HG03565 (cell line): ENCODE data around the gene GPRIN1.

Source experiments
- ATAC-seq: cut with Tn5 transposase; IDR thresholded peaks from one replicate; pipeline ENCODE4 v1.9.1; 2021; ENCODE audit warnings: mild to moderate bottlenecking, moderate library complexity; ENCODE audit not compliant: unreplicated experiment

The GPRIN1 gene

DNA sequence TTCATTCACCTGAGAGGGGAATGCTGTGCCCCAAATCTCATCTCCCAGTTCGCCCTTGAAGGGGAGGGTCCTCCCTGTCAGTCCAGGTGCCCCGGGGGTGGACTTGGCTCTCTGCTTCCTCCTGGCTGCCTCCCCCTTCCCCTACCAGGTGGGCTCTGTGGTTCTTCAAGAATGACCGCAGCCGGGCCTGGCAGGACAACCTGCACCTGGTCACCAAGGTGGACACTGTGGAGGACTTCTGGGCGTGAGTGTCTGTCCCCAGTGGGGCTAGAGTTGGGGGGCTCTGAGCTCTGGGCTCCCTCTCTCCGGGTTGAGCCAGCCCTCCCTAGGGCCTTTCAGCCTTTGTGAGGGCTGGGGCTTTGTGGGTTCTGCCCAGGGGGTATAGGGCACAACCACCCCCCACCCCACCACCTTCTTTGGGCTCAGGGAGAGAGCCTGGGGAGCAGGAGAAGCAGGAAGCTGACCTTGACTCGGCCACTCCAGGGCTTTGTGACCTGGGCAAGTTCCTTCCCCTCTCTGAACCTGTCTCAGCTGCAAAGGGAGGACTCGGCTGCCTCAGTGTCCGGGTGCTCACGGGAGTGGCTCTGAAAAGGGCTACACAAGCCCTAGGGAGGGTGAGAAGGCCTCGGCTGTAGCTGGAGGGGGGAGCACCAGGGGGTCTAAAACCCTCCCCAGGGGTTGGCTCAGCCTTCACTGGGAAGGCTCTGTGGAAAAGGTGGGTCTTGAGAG lies 33.7 kb upstream of the GPRIN1 start:
- no peak for ATAC-seq

DNA sequence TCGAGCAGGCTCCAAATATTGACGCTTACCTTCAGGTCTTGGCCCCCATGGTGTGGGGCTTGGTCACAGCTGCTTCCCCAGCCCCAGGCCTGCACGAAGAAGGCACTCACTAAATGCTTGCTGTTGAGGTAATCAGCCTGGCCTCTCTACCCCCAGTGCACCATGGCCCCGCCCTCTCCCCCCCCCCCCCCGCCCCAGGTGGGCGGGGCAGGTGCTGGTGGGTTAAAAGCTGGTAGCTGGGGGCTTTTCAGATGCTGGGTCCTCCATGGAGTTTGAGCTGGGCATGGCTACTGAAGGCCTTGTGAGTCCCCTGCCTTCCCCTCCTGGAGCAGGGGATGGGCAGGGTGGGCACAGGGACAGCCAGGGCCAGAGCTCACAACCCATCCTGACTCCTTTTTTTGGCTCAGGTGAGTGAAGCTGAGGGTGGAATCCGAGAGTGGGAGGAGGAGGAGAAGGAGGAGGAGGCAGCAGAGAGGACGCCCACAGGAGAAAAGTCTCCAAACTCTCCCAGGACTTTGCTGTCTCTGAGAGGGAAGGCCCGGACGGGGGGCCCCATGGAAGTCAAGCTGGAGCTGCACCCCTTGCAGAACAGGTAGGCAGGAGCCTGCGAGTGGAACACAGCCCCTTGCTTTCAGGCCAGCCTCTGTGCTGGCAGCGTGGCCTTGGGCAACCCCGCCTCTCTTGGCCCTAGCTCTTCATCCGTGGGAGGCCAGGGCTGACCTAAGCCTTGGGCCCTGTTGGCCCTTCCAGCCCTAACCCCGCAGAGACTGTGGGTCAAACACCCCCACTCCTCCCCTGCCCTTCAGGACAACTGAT lies 32.9 kb upstream of the GPRIN1 start:
- no peak for ATAC-seq

DNA sequence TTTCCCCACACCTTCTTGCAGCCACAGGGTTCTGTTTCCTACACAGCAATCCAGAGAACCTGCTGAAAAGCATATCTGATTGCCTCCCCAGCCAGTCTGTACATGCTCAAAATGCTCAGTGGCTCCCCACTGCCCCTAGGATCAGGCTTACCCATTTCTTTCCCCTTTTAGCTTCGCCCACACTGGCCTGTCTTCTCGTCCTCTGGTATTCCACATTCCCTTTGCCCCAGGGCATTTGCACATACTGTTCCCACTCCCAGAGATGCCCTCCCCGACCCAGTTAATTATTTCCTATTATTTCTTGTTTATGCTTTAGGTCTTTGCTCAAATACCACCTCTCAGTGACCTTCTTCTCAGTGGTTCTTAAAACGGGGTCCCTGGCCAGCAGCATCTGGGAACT lies 30.7 kb upstream of the GPRIN1 start:
- ATAC-seq: no peak

DNA sequence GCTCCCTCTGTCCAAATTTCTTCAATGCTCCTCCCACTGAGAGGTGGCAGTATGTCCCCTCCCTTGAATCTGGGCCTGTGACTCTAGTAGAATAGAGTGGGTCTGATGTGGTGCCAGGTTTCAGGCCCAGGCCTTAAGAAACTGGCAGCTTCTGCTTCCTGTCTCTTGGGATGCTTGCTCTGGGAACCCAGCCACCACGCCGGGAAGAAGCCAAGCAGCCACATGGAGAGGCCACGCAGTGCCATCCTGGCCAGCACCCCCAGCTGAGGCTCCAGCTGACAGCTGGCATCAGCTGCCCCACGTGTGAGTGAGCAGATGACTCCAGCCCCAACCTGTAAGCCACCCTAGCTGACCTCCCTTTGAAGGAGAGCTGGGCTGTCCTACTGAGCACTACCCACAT lies 30.0 kb upstream of the GPRIN1 start:
- no peak for ATAC-seq

DNA sequence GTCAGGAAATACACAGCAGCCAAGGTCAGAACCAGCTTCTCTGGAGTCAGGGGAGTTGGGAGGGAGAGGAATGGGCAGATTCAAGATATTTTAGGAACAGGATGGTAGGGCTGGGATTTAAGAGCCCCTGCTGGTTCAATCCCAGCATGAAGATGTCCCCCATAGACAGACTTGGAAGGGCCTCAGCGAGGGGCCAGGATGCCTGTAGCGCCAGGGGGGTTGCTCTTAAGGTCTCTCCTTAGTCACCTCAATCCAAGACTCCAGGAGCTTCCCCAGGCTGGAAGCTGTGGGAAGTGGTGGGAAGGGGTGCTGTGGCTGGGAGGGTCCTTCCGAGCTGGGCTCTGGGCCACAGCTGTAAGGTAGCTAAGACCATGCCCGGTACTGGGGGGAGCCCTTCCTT lies 29.3 kb upstream of the GPRIN1 start:
- no peak for ATAC-seq

DNA sequence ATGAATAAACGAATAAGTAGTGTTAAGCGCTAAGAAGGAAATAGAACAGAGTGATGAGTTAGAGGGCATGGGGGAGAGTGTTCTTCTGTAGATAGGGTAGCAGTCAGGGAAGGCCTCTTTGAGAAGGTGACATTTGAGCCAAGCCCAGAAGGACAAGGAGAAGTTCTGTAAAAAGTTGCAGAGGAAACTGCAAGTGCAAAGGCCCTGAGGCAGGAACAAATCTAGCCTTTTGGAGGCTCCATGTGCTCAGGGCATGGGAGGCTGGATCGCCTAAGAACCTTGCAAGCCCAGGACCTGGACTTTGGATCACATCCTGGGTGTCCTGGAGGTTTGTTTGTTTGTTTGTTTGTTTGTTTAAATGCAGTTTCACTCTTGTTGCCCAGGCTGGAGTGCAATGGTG lies 28.5 kb upstream of the GPRIN1 start:
- no peak for ATAC-seq

DNA sequence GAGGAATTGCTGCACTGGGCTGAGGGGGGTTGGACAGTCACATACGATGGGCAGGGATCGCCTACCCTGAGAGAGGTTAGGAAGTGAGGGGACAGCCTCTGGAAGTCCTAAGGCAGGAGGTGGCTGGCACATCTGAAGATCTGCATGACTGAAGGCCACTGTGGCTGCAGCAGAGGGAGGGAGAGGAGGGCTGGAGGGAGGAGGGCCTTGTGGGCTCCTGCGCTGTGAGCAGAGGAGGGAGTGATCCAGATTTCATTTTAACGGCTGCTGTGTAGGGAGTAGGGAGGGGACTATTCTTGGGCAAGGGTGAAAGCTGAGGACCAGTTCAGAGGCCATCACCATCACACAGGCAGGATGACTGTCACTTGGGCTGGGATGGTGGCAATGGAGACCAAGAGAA lies 27.6 kb upstream of the GPRIN1 start:
- no peak for ATAC-seq

DNA sequence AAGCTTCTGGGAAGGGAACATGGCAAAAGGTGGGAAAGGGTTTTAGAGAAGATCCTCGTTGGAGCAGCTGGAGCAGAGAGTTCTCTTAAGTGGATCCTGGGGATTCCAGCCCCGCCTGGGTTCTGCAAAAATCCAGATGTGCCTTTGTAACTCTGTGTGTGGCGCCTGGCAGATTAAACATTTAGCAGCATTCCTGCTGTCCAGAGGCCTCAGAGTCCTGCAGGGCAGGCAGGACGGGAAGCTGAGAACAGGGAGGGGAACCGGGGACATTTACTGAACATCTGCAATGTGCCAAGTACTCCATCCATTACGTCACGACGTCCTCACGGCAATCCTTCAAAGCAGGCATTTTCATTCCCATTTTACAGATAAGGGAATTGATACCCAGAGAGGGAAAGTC lies 26.5 kb upstream of the GPRIN1 start:
- ATAC-seq: no peak

DNA sequence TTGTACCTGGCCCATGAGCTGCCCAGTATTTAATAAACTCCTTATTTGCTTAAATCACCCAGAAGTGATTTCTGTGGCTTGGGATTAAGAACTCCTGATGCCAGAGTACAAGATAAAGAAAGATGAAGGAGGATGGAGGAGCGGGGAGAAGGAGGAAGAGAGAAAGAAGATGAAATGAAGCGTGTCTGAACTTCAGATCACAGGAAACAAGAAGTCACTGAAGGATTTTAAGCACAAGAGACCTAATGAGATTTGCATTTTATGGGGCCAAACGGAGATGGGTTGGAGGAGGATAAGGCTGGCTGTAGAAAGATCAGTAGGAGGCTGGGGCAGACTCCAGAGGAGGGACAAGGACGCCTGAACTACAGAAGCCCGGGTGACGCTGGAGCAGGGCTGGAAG lies 23.6 kb upstream of the GPRIN1 start:
- no peak for ATAC-seq

DNA sequence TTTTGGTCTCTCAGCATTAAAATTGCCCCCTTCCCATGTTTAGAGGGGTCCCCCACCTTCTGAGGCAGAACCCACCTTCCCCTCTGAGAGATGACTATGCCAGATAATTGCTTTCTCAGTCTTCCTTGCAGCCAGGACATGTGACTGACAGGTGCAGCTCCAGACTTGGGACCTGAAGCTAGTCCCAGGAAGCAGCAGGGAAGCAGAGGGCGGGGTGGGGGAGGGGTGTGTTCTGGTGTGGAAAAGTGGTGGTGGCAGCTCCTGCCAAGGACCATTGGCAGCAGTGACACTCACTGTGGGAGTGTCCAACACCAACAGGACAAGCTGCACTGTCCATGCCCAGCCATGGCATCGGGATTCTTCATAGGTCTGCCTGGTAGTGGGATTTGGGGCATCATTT lies 22.8 kb upstream of the GPRIN1 start:
- ATAC-seq: no peak

DNA sequence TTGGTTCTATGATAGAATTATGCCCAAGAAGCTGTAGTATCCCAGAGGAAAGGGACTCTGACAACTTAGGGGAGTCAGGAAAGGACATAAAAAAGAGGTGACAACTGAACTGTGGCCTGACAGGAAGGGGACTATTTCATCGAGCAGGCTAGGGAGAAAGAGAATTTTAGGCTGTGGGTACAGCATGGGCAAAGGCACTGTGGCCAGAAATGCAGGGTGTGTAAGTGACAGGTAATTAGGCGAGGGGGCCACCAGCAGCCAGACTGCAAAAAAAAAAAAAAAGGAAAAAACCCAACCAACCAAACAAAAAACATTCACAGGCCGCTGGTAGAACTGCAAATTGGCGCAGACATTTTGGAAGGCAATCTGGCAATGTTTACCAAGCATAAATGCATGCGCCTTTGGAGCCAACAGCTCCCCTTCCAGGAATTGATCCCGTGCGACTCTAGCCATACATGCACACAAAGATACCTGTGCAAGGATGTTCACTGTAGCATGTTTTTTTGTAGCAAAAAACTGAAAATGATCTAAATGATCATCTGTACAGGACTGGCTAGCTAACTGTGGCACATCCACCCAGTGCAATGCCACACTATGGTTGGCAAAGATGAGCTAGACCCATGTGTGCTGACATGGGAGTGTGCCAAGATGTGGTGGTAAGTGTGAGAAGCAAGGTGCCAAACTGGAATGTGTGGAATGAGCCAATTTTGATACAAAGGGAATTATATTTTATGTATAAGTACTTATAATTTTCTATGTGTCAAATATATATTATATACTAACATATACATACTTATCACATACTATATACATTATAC lies 21.6 kb upstream of the GPRIN1 start:
- ATAC-seq: no peak

DNA sequence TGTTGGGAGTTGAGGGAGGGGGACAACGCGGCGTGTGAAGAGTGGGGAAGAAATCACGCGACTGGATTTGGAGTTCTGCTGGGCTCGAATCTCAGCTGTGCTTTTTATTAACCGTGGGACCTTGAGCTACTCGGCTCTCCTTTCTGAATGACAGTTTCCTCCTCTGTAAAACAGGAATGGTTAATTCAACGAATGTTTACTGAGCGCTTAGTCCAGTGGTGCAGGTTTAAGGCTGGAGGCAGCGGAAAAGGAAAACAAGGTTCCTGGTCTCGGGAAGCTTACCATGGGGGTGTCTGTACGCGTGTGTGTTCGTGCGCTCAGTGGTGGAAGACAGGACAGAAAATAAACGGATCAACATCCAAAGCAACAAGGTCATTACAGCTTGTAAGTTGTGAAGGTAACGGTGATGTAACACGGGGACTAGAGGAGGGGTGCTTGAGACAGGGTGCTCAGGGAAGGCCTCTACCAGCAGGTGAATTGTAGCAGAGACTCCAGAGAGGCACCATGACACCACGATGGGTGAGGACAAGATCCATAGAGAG lies 20.8 kb upstream of the GPRIN1 start:
- no peak for ATAC-seq

DNA sequence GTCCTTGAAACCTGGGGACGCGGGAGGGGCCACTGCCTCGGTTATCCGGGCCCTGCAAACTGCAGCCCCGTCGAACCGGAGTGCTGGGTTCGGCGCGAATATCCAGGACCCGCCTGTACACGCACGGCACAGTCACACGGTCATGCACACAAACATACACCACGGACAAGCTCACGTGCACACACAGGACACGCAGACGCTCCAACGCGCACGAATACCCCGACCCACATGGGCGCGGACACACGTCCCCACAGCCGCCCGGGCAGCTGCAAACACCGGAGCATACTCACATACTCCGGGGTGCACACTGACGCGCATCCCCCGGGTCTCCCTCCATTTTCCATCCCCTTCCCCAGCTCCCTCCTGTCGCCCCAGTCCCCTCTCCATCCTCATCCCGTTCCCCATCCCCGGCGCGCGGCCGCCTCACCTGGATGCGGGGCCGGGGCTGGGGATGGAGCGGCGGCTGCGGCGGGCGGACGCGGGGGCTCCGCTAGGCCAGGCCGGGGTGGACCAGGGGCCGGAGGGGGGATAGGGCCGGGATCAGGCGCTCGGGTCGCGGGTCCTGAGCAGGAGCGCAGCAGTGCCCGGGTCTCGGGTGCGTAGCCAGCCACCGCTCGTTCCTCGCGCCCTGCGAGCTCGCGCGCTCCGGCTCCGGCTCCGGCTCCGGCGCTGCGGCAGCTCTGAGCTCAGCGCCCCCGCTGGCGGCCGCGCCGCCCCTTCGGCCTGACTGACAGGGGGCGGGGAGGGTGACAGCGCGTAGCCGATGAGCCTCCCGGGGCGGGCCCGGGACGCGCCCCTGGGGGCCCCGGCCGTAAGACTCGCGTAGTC lies 20.1 kb upstream of the GPRIN1 start, which contains the start of the genes EIF4E1B and SNCB:
EIF4E1B (plus strand) TSS at position 823 of the 828 bp plus-strand sequence. CDS start 12,113 bp downstream, outside the sequence.
SNCB (minus strand) TSS at position 682 of the 828 bp plus-strand sequence. CDS start 880 bp downstream, outside the sequence.
- ATAC-seq: no peak

DNA sequence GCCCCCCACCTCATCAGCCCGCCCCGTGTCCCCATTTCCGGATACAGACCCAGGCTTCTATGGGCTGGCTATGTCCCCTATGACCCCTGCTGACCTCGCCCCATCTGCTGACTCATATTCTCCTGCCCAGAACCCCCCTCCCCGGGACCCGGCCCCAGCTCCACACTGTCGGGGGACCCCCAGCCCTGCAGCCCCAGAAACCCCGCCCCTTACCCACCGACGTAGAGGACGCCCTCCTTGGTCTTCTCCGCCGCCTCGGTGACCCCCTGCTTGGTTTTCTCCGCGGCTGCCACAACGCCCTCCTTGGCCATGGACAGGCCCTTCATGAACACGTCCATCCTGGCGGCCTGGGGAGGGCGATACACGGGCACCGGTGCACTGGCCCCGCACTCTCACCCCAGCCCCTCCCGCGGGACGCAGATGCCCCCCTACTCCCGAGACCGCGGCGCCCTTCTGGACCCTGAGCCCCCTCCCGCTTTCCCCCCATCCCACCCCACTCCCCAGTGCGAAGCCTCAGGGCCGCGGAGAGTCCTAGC lies 19.4 kb upstream of the GPRIN1 start:
- ATAC-seq: no peak

DNA sequence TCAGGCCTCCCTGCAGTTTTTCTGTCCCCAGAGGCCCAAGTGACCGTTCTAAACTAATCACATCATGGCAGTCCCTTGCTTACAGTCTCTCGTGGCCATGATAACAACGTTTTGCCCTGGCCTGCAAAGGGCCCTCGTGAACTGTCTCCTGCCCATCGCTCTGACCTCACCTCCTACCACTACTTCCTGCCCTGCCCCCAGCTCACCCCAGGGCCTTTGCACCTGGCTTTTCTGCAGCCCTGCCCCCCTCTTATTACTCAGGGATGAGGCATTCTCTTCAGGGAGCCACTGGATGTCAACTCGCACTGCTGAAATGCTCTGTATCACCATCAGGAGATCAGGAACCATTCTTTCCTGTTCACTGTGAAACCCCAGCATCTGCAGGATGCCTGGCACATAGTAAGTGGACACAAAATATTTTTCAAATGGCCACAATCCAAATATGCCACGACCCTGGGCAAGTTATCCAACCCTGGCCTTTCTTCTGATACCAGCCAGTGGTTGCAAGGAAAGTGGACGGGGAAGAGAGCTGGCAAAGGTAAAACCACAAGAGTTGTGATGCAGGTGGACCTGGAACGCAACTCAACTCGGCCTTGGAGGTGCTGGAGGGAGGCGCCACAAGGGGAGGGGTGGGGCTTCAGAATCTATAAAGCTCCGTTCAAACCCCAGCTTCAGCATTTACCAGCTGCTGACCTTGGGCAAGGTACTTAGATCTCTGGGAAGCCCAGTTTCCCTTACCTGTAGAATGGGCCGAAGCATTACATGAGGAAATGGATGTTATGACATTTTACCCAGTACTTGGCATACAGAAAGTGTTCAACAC lies 18.7 kb upstream of the GPRIN1 start:
- no peak for ATAC-seq

DNA sequence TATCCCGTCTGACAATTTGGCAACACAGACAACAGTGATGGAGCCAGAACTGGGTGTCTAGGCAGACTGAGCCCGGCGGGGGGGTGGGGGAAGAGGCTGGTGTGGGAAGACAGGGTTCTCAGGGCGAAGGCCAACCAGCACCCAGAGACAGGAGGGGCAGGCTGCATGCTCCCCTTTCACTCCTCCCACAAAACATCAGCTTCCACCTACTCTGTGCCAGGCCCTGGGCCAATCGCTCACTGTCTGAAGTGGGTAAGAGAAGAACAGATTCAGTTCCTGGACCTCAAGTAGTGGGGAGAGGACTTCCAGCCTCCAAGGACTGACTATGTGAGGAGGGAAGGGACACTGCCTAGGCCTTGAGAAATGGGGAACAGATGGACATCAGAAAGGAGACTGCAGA lies 17.6 kb upstream of the GPRIN1 start:
- ATAC-seq: no peak

DNA sequence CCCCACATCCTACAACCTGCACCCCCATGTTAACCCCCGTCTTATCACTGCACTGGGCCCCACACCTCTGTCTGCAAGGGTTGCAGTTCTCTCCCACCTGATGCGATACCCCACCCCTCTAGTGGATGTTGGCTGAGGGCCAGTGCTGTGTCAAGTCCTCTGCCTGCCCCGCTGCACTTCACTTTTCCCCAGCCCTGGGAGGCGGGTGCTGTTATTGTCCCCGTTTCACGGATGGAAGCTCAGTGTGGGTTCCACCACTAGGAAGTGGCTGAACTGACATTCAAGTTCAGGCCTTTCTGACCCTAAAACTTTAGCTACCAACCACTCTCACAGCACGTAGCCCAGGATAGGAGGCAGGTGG lies 16.9 kb upstream of the GPRIN1 start:
- ATAC-seq: no peak

DNA sequence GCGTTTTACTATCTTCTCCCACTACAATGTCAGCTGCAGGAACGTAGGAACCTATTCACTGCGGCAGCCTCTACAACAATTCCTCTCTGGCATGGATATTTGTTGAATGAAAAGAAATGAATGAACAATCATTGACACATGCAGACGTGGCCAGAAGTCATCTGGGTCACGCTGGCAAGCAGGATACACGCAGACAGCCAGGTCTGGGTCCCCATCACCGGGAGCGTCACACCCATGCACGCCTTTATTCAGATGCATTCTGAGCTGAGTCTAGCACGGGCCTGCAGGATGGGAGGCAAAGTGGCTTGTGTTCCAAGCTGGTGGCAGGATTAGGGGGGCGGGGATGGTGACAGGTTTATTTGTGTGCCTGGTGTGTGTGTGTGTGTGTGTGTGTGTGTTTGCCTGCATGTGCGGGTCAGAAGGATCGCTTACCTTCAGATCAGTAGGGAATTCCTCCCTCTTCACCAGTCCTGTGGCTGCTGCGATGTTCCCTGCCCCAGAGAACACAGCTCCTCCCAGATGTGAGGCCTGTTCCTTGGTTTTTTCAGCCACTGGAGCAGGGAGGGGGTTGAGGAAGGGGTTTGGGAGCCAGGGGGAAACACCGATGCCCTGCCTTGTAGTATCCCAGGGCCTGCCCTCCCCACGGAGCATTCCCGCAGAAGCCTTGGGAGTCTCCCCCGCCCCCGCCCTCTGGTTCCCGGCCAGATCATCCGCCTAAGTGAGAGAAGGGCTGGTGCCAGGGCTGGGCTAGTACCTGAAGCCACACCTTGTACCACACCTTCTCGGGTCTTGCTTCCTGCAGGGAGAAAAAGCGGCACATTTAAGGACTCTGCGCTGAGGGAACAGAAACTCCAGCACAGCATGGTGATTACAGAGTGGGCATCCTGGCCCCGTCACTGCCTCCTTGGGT lies 16.3 kb upstream of the GPRIN1 start:
- ATAC-seq: no peak
